Embryonic facial prominence (tissue), 1 donor: Measurements from ENCODE around the gene CCDC188.

ENCODE experiments used
- DNase-seq: peaks from one replicate; pipeline ENCODE4 v3.0.0-alpha.2; 2016; ENCODE audit errors: extremely low spot score

CCDC188 gene

GRCh38 chr22:20150381-20151275 lies at the start of gene CCDC188:
CCDC188 (minus strand) TSS chr22:20151055; CDS start chr22:20150986, 69 bp downstream.
- no peak for DNase-seq

GRCh38 chr22:20199906-20200305 lies 49.1 kb upstream of the CCDC188 start:
- no peak for DNase-seq

DNA sequence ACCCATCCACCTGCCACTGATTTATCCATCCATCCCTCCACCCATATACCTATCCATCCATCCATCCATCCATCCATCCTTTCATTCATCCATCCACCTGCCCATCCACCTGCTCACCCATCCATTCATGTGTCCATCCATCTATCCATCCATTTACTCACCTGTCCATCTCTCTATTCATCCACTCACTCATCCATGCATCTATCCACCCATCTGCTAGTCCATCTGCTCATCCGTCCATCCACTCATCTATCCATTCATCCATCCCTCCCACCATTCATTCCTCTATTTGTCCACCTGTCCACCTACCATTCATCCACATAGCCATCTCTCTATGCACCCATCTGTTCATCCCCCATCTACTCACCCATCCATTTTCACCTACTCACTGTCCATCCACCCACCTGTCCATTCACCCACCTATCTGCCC lies 48.6 kb upstream of the CCDC188 start:
- no peak for DNase-seq

DNA sequence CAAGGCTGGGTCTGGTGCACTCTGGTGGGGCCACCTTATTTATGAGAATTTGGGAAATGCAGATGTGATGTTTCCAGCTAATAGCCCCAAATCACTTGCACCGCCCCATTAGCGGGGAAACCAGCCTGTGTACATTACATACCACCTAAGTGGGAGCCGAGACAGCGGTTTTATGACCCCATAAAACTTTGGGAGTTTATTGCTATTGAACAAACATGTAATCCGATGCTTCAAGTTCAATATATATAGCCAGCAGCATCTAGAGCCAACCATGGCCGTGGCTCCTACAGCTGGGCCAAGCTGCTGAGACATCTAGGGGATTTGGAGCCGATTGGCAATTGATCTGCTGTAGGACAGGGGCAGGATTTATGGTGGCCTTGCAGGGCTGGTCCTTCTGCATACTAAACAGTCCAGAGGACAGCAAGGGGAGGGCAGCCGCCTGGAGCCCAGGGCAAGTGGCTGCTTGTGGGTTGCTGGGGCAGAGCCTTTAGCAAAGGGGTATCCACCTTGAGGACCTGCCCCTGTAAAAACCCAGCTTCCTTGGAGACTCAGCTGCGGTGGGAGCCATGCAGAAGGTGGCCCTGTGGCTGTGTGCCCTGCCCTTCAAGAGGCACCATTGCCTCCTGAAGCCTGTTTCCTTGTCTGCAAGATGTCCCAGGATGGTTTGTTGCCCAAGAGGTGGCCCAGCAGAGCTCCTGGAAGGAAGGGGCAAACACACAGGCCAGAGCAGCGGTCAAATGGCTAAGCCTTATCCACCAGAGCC lies 47.9 kb upstream of the CCDC188 start:
- no peak for DNase-seq

- no peak for DNase-seq
Observed at GRCh38 chr22:20197407-20198030, 46.7 kb upstream of the CCDC188 start.

GRCh38 chr22:20196094-20196842 lies 45.4 kb upstream of the CCDC188 start:
- no peak for DNase-seq

DNA sequence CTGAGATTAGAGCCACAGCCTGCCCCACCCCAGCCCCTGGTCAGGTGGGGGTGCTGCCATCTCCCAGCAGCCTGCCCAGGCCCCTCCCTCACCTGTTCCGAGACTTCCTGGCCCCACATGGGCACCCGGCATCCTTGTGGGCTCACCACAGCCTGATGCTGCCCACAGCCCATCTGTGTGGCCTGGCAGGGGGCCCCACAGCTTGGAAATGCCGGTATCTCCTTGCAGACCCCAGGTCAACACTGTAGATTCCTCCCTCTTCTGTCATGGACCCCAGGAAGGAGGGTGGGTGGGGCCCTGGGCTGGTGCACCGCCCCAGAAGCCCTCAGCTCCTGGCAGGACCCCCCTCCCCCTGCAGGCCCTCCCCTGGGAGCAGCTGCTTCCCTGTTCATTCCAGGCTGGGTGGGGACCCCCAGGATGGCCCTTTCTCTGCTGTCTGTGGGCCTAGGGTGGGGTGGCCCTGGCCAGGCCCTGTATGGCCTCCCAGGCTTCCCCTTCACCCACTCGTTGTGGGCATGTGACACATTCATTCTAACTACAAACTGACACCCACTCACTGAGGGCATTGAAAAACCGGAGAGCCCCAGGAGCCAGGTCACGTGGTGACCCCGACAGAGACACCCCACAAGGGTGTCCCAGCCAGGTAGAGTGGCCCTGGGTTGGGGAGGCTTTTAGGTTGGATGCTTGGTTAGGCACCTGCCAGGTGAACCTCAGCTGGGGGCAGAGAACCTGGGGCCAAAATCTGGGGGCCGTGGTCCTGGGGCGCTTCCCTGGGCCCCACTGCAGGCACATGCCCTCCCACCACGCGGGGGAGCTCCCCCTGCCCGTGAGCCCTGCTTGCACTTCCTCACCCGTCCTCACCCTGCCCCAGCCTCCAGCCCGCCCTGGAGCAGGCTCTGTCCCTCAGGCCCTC lies 44.1 kb upstream of the CCDC188 start:
- no peak for DNase-seq

- DNase-seq: no peak
Observed at GRCh38 chr22:20193761-20194494, 43.1 kb upstream of the CCDC188 start.

GRCh38 chr22:20192972-20193760 lies 42.3 kb upstream of the CCDC188 start:
- no peak for DNase-seq

DNA sequence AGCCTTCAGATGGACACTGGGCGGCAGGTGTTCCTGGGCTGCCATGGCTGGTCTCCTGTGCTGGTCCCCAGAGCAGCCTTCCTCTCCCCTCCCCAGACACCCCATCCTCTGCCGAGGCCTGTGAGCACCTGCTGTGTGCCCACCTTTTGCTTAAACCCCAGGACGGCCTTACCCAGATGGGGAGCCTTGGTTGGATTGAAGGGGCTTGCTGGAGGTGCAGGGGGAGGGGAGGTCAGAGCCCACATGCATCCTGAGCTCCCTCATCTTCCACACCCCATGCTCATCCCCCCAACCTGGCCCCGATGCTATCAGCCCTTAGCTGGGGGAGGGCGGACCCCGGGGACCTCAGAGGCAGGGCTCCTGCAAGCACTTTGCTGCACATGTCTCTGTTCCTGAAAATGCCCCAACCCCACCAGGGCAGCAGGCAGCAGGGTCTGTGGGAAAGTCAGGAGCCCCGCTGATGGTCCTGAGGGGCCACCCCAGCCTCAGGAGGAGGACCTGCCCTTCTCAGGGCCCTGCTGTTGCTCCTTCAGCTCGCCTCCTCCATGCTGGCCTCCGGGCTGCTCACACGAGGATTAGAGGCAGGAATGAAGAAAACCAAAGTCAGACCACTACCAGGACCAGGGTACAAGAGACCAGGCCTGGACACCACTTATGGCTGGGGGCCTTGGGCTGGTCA lies 41.6 kb upstream of the CCDC188 start:
- DNase-seq: no peak

- no peak for DNase-seq
Observed at GRCh38 chr22:20191803-20192202, 40.9 kb upstream of the CCDC188 start.

DNA sequence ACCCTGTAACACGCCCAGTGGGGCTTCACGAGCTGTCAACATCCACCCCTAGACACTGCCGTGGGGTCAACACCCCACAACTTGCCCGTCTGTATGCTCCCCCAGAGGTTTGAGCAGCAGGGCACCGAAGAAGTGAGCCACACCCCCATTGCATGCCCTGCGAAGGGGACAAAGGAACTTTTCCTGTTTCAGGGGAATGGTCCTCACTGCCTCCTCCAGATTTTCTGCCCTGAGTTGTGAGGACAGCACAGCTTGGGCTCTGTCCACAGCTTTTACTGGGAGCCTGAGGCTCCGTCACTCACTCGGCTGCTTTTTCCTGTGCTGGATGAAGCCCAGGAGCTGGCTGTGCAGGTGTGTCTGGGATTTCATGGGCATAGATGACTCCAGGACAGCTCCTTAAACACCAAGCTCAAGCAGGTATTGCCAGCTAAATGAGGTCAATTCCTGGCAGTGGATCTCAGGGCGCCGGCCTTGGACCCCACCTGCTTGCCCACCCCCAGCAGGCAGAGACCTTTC lies 40.2 kb upstream of the CCDC188 start:
- DNase-seq: no peak

DNA sequence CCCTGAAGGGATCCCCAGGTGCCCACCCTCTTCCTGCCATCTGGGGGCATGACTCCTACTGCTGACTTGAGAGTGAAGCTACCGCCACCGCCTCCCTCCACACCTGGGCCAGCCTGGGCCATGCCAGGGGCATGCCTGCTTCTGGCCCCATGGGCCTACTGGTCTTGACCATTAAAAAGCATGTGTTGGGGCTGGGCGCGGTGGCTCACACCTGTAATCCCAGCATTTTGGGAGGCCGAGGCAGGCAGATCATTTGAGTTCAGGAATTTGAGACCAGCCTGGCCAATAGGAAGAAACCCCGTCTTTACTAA lies 37.7 kb upstream of the CCDC188 start:
- DNase-seq: no peak

DNA sequence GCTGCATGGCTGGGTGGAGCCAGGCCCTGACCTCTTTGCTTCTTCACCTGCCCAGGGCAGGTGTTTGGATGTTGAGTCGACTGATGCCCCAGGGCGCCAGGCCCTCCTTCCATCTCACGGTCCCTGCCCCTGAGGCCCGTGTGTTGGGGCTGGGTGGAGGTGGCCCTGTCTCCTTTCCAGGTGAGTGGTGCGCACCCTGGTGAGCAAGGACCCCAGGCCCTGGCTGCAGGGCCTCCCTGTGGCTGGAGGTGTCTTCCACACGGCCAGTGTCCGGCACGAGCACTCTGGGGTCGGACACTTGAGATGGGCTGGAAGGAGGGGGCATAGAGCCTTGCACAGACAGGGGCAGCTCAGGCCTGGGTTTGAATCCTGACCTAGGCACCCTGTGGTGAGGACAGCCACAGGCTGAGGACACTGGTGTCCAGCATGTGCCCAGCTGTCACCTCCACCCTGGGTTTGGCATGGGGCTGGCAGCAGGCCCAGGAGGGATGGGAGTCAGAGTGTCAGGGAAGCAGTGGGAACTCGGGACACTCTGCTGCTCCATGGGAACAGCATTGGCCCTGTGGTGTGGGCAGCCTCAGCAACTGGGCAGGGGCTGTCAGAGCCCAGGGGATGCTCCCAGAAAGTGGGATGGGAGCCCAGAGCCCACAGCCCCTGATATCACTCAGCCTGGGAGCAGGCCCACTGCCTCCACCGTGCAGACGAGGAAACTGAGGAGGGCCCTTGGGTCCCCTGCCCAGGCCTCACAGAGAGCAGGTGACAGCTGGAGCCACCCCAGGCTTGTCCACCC lies 37.1 kb upstream of the CCDC188 start:
- DNase-seq: no peak

GRCh38 chr22:20186871-20187546 lies 36.2 kb upstream of the CCDC188 start:
- no peak for DNase-seq

GRCh38 chr22:20186183-20186870 lies 35.5 kb upstream of the CCDC188 start:
- DNase-seq: no peak
